Mucosa of descending colon (tissue), 3 donors: ENCODE results near the gene PLCB3. TPM values are rescaled to one million over a fixed set of nuclear protein-coding genes. Genes with fewer than 3 reads are reported as not detected.

Experiments used
- ATAC-seq: fragments of 200-7000 bp; cut with Tn5 transposase; one replicate; pipeline ENCODE4 v1.9.1; 2020; ENCODE audit warnings: mild to moderate bottlenecking, moderate library complexity
- DNase-seq, 3 donors: peaks; one replicate each; pipeline ENCODE4 v3.0.0-alpha.2; 2020
- H3K36me3 ChIP-seq: fragments of 200-600 bp; one replicate; pipeline ENCODE4 v1.8.0; 2021; ENCODE audit warnings: low read depth, mild to moderate bottlenecking
- H3K4me1 ChIP-seq: fragments of 200-600 bp; one replicate; pipeline ENCODE4 v1.8.0; 2021; ENCODE audit warnings: low read depth, mild to moderate bottlenecking
- H3K4me3 ChIP-seq: fragments of 200-600 bp; one replicate; pipeline ENCODE4 v1.8.0; 2021; ENCODE audit warnings: mild to moderate bottlenecking
- H3K9me3 ChIP-seq: fragments of 200-600 bp; one replicate; pipeline ENCODE4 v1.8.0; 2021; ENCODE audit warnings: mild to moderate bottlenecking
- intact Hi-C, 2 donors: fragments of 100-400 bp; cut with DNase I in 1 of 2; cut with micrococcal nuclease in 1 of 2; formaldehyde crosslinking; loops; one replicate each; pipeline versions ENCODE4 v1.11.0 to v1.11.1; 2022; cut with DNase I, micrococcal nuclease
- total RNA-seq, 3 donors: library from RNA; stranded (reverse); fragmentation: NEBNext Ultra II Directional in 2 of 3; extraction: Animal tissue kit (Norgen Biotek cat#: 25700) in 2 of 3; gene quantifications; one replicate each; pipeline versions ENCODE4 v1.2.1 to v1.2.4, GENCODE V29; 2021 to 2023
- TF ChIP-seq, protein P1 (sequence below): fragments of 200-600 bp; IDR thresholded peaks from one replicate; pipeline ENCODE4 v1.8.0; 2022; ENCODE audit warnings: antibody characterized with exemption, mild to moderate bottlenecking
- donor health status: DM: no; HTN: no; CAD: no; lungs with moderate emphysema.
- donor health status: DM: no; HTN: no; CAD: no.
- donor health status: DM: no; HTN: yes; CAD: no.

The PLCB3 gene
- total RNA-seq, 3 donors from 2014 or later, result 51.1 to 72.1 (median 65.1) TPM

GRCh38 chr11:64208796-64209562 lies 42.4 kb upstream of the PLCB3 start:
- Histone ChIP-seq H3K36me3 (no peaks in the 10 kb centered on the region), H3K4me3 (no peak overlapping the region), H3K4me1 (peaks cover 32% of the 10 kb centered on the region), H3K9me3 (no peaks in the 10 kb centered on the region)
- TF ChIP-seq, protein P1, sequence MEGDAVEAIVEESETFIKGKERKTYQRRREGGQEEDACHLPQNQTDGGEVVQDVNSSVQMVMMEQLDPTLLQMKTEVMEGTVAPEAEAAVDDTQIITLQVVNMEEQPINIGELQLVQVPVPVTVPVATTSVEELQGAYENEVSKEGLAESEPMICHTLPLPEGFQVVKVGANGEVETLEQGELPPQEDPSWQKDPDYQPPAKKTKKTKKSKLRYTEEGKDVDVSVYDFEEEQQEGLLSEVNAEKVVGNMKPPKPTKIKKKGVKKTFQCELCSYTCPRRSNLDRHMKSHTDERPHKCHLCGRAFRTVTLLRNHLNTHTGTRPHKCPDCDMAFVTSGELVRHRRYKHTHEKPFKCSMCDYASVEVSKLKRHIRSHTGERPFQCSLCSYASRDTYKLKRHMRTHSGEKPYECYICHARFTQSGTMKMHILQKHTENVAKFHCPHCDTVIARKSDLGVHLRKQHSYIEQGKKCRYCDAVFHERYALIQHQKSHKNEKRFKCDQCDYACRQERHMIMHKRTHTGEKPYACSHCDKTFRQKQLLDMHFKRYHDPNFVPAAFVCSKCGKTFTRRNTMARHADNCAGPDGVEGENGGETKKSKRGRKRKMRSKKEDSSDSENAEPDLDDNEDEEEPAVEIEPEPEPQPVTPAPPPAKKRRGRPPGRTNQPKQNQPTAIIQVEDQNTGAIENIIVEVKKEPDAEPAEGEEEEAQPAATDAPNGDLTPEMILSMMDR, result no peak
- ATAC-seq, result no peak
- intact Hi-C loops, result loop anchor here (5.0 to 10.0 kb wide), 2 partner anchors 93 to 96 kb away; partner anchors contain the start of genes CATSPERZ (in 2 of the 2) and ESRRA (in 1 of the 2)
- no peak for DNase-seq

- DNase-seq (no peak), ATAC-seq (no peak)
- H3K9me3 ChIP-seq, result no peaks in the 10 kb centered on the region
- peaks cover 27% of the 10 kb centered on the region for H3K4me1 ChIP-seq
- H3K4me3 ChIP-seq, result no peak overlapping the region
- intact Hi-C loops, result loop anchor here (5.0 to 10.0 kb wide), 2 partner anchors 93 to 95 kb away; partner anchors contain the start of genes CATSPERZ (in 2 of the 2) and ESRRA (in 1 of the 2)
- TF ChIP-seq, protein P1, result no peak
- no peaks in the 10 kb centered on the region for H3K36me3 ChIP-seq
These were observed 41.8 kb upstream of the PLCB3 start for GRCh38 chr11:64209563-64209843.

- TF ChIP-seq, protein P1, result no peak
- no peak overlapping the region for H3K4me3 ChIP-seq
- no peaks in the 10 kb centered on the region for H3K36me3 ChIP-seq
- no peaks in the 10 kb centered on the region for H3K9me3 ChIP-seq
- DNase-seq (no peak), ATAC-seq (no peak)
- intact Hi-C loops, result no loop called here
- peaks cover 19% of the 10 kb centered on the region for H3K4me1 ChIP-seq
These were observed 40.9 kb upstream of the PLCB3 start for GRCh38 chr11:64210301-64211020.

DNA sequence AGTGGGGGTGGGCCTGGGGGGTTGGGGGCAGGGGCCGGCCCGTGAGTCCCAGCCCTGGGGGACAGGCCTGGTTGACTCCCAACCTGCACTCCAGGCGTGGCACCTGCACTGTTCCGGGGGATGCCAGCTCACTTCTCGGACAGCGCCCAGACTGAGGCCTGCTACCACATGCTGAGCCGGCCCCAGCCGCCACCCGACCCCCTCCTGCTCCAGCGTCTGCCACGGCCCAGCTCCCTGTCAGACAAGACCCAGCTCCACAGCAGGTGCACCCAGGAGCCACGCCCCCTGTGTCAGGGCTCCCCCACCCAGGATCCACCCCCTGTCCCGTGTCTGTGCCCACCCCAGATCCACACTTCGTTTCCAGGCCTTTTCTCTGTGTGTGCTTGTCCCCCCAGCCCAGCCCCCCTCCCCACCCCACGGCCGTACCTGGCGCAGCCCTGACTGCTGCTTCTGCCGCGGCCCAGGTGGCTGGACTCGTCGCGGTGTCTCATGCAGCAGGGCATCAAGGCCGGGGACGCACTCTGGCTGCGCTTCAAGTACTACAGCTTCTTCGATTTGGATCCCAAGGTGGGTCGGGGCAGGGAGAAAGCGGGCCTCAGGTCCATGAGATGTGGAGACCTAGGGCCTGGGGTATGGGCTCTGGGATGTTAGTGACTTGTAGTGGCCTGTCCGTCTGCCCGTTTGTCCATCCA lies 40.0 kb upstream of the PLCB3 start:
- intact Hi-C loops, result no loop called here
- TF ChIP-seq, protein P1, result no peak
- H3K4me1 ChIP-seq, result peaks cover 11% of the 10 kb centered on the region
- no peaks in the 10 kb centered on the region for H3K36me3 ChIP-seq
- ATAC-seq (no peak), DNase-seq (no peak)
- H3K9me3 ChIP-seq, result no peaks in the 10 kb centered on the region
- no peak overlapping the region for H3K4me3 ChIP-seq

DNA sequence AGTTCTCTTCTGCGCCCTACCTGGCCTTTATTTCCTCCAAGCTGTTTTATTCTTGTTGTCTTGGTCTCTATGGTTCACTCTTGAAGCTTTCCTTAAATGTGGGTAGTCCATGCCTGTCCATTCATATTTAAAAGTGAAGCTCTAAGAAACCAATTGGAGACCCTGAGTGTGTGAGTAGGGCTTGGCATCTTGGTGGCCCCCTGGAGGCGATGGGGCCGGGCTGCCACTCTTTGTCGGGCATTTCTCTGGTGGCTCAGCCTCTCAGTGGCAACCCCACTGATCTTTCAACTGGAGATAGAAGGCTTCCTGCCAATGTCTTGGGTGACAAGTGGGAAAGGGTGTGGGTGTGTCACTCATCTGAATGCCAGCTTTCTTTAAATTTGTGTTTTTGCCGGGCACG lies 34.5 kb upstream of the PLCB3 start:
- ATAC-seq, result no peak
- intact Hi-C loops, result no loop called here
- no peaks in the 10 kb centered on the region for H3K36me3 ChIP-seq

More for the DNA sequence above, 34.5 kb upstream of the PLCB3 start:
- H3K4me3 ChIP-seq, result no peak overlapping the region
- H3K9me3 ChIP-seq, result no peaks in the 10 kb centered on the region
- TF ChIP-seq, protein P1, result no peak
- DNase-seq, result no peak
- no peaks in the 10 kb centered on the region for H3K4me1 ChIP-seq
